ENCODE results near the gene ROR2.

Gene ROR2

DNA sequence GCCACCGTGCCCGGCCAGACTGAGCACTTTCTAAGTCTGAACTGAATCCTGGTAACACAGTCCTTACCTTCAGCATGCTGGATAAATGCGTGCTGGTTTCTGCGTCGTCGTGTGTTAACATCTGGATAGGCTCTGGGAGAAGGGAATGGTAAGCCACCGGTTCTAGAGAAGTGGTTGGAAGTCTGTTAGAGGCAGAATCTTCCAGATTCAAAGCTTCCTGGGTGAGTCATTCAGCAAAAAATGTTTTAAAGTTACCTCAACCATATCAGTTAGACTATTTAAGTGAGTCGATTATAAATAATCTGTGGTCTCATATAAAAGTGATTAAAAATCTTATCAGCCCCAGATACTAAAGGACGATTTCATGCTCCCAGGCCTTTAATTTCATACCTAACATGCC, 269.9 kb downstream of the ROR2 start:
- no peak for DNase-seq (ENCODE audit: low read depth in 2 of 2)

DNA sequence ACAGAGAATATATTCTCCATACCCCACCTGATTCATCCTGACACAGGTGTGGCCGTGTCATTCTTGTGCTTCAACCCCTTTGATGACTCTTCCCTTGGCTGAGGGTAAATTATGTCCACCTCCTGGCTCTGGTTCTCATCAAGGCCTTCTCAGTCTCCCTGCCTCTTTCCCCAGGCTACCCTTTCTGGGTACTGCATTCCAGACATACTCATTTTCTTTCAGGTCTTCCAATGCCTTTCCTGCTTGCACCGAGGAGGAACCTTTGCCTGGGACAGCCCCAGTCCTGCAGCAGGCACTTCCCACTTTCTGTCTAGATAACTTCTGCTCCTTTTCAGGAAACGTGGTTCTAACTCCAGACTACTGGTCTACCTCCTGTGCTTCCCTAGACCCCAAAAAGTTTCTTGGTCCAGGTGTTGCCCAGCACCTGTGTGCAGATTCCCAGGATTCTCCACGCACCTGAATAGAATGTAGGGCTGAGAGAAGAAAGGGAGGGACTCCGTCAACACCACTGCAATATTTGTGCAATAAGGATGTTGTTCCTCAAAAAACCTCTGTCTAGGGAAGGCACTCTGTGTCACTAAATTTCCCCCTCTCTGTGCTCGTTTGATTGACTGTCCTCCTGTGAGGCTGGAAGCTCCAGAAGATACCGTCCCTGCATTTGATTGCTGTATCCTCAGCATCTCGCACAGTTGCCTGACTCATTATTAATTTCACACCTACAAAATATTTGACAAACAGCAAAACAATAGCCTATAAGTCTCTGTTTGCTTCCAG, 271.0 kb downstream of the ROR2 start:
- DNase-seq (ENCODE audit: low read depth in 2 of 2), result no peak

DNA sequence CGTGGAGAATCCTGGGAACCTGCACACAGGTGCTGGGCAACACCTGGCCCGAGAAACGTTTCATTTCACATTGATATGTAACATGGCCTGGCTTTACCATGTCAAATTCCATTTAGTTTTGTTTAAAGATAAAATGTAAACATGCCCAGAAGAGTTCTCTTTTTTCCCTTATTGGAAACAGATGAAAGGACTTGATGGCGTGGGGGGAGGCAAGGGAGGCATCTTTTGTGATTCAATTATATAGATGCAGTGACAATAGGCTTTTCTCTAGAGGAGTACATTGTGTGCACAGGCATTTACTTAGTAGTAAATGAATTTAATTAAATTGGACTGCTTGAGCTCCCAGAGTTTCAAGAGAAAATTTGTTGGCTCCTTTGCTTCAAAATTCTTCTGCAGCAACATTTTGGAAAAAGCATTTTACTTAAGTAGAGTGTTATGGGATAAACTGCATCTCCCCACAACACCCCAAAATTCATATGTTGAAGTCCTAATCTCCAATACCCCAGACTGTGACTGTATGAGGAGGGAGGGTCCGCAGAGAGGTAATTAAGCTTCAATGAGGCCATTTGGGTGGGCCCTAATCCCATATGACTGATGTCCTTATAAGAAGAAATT, 272.1 kb downstream of the ROR2 start:
- no peak for DNase-seq (ENCODE audit: low read depth in 2 of 2)

DNA sequence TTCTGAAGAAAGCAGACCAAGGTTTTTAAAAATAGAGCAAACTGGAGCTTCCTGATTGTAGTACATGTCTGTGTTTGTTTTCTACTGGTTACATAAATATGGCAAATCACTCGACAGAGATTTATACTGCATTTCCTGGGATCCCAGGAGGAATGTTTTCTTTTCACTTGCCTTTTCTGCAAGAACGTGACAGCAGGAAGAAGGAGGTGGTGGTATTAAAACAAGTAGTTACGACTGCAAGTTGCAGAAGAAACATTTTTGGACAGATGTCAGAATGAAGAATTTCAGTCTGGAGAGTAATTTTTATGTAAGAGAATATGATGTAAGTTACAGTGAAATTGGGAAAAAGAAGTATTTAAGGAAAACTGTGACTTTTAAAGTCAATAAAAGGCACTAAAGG, 272.7 kb downstream of the ROR2 start:
- no peak for DNase-seq (ENCODE audit: low read depth in 2 of 2)

- DNase-seq (ENCODE audit: low read depth in 2 of 2), result no peak
These were observed 274.0 kb downstream of the ROR2 start for GRCh38 chr9:91676046-91676445.

- DNase-seq (ENCODE audit: low read depth in 2 of 2), result no peak
These were observed 285.4 kb downstream of the ROR2 start for GRCh38 chr9:91664663-91665062.

DNA sequence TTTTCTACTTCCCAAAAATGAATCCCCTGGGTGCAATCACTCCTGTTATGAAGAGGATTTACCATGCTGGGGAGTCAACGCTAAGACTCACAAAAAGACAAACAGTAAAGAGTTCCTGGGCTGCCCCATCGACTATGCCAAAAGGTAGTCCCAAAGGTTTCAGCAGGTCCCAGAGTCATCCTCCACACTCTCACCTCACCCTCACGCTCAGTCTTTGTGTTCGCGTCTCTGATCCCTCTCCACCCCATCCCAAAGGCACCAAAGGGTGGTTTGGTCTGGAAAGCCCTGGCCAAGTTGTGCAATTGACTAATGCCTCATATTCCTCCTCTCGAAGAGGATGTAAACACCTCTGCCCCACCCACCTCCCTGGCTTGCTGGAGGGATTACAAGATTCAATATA, 286.2 kb downstream of the ROR2 start:
- no peak for DNase-seq (ENCODE audit: low read depth in 2 of 2)

DNA sequence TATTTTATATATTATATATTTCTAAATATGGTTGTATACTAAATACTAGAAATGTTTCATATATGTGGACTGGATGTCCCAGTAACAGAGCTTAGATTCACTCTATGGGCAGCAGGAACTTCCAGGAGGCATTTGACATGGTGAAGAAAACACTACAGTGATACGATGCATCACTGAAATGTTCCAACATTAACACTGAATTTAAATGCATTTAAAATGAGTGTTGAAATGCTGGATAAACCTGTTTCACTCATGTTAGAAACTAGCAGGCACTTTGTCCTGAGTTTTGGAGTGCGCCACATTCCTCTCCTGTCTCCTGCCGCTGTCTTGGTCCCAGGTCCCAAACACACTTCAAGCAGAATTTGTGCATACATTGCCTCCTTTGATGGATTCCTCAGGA, 288.6 kb downstream of the ROR2 start:
- DNase-seq (ENCODE audit: low read depth in 2 of 2), result no peak

DNA sequence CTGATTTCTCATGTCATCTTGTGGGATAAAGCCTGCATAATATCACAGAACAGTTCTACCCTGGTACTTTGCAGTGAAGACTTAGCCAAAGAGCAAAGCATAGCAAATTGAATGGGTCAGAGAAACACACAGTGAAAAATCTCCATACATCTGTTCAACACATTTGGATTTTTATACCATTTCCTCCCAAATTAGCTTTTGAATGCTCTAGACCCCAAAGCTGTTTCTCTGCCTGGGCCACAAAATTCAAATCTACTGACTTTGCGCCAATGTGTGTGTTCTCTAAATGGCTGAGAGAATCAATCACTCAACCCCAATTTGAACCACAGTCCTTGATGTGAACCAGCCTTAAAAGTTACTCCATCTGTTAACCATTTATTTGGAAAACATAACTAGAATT, 289.5 kb downstream of the ROR2 start:
- no peak for DNase-seq (ENCODE audit: low read depth in 2 of 2)

DNA sequence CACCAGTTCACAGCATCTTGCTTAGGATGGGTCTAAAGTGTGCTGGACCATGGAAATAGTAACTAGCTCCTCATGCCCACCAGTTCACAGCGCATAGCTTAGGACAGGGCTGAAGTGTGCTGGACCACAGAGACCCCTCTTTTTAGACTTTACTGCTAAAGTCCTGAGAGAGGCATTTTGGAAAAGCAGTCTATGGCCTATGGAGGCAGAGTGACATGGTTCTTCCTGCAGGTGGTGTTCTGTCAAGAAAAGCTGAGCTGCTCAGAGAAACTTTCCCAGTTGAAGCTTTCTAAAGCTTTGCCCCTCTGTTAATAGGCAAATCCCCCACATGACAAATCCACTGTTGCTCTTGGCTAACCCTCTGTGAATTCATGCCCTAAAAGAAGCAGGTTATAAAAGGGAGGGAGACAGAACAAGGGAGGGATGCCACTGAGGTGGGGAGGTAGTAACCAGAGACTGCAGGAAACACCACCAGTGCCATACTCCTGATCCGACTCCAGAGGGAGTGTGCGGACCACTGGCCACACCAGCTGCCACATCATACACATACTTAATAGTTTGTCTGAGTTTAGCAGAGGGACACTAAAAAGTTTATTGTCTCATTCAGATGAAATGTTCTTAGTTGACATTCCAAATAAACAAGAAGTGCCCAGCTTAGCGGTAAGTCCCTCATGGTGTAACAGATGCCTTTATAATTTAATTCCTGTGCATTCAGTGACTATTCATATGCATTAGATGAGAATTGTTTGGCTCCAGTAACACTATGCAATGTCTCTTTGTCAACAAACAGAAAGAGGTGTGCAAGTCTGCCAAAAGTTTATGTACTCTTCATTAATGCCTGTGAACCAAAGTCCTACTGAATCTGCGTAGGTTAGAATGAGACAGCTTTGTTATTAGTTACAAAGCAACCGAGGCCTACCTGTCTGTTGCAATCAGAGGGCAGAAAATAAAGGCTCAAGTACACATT, 290.2 kb downstream of the ROR2 start:
- DNase-seq (ENCODE audit: low read depth in 2 of 2), result no peak

- no peak for DNase-seq (ENCODE audit: low read depth in 2 of 2)
These were observed 291.4 kb downstream of the ROR2 start for GRCh38 chr9:91658513-91659105.

- no peak for DNase-seq (ENCODE audit: low read depth in 2 of 2)
These were observed 292.5 kb downstream of the ROR2 start for GRCh38 chr9:91657501-91657900.

DNA sequence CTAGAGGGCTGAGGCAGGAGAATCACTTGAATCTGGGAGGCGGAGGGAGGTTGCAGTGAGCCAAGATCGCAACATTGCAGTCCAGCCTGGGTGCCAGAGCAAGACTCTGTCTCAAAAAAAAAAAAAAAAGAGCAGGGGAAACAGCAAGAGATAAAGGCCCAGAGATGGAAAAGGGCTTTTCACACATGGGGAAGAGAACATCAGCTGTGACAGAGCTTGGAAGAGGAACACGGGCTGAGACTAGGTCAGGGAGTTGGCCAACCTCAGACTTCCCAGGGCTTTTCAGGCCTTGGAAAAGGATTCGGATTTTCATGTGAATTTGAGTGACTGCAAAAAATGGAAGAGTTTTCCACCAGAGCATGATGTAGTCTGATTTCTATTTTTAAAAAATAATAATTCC, 294.4 kb downstream of the ROR2 start:
- DNase-seq (ENCODE audit: low read depth in 2 of 2), result no peak

DNA sequence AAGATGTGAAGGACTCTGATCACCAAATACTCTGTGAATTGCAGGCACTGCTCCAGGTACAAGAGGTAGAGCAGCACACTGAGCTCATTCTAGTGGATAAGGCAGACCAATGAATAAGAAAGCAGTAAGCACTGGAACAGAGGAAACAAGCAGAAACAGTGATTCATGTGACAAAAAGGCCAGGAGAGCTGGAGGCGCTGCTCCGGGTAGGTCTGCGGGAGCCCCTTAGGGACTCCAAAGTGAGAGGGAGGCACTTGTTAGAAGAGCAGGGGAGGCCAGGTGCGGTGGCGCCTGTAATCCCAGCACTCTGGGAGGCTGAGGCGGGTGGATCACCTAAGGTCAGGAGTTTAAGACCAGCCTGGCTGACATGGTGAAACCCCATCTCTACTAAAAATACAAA, 294.8 kb downstream of the ROR2 start:
- DNase-seq (ENCODE audit: low read depth in 2 of 2), result no peak

- DNase-seq (ENCODE audit: low read depth in 2 of 2), result no peak
These were observed 295.5 kb downstream of the ROR2 start for GRCh38 chr9:91654527-91654926.

DNA sequence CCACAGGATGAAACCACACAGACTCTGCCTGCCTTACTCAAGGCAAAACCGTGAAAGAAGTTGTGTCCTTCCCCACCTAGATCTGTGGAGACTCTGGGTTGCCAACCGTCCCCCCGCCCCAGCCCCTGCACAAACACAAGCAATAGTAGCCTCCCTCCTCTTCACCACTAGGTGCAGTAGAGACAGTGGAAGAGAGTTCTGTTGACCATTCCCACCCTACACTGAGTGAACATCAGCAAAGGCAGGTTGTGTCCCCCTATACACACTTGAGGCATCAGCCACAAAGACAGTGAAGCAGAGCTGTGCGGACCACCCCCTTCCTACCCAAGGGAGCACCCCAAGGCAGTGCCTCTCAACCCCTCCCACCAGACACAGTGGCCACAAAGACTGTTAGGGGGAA, 302.7 kb downstream of the ROR2 start:
- DNase-seq (ENCODE audit: low read depth in 2 of 2), result no peak

DNA sequence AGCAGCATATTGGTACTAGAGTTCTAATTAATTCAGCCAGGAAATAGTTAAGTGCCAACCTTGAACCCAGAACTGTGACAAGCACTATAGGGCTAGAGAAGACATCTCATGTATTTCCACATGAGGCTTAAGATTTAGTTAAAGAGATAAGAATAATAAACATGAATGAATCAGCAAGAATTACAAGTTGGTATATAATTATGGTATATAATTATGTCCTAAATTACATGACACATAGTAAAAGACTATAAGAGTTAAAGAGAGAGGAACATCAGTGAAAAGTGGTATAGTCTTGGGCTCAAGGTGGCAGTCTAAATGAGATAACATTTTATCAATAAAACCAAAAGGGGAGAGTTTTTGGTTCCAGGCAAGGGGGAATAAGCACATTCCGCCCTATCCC, 303.3 kb downstream of the ROR2 start:
- DNase-seq (ENCODE audit: low read depth in 2 of 2), result no peak

DNA sequence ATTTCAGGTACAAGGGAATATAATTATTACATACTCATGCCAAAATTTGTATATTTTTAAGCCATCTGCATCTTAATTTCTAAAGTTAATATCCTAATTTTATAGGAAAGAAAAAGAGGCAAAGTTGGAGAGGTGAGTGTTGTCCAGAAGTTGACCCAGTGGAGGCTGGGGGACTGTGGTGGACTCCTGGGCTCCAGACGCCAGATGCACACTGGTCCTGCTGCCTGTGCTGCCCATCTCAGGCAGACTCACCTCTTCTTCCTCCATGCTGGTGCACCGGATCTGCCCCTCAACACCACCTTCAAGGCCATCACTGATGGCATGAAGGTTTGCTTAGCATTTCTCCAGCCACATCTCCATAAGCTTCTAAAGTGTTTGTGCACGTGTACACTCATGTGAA, 305.6 kb downstream of the ROR2 start:
- no peak for DNase-seq (ENCODE audit: low read depth in 2 of 2)

DNA sequence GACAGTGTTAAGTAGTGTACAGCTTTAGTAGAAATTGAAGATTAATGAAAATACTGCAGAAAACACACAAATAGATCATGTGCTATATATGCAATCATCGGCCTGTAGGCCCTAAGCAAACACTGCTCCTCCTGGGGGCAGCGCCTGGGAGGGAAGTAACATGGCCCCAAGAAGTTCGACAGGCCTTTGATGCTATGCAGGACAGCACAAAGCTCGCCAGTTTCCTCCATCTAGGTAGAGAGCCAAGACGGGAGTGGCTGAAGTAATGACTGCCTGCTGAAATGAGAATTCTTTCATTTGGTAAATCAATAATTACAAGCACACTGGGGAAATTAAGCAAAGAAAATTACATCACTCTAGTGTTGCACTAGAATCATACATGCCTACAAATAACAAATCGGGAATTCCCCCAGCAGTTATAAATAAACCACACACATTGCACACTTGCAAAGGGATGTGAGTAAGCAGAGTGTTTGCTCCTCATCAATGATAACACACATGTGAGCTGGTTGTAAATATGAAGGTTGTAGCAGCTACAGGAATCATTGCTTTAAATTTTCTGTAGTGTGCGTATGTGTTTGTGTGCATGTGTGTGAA, 306.4 kb downstream of the ROR2 start:
- DNase-seq (ENCODE audit: low read depth in 2 of 2), result no peak

DNA sequence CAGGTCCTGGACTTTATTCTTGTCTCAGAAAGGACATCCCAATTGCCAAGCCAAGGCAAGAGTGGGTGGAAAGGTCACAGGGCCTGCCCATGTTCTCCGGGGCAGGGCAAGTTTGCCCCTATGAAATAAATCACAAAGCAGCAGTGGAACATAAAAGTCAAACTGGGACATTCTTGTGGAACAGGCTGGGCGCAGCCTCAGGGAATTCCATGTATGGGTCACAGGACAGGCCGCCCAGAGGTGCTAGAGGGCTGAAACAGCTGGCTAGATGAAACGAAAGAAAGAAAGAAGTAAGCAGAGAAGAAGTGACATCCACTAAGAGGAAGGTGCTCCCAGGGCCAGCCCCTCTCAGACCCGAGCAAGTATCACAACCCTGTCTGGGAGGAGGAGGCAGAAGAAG, 307.3 kb downstream of the ROR2 start:
- no peak for DNase-seq (ENCODE audit: low read depth in 2 of 2)

DNA sequence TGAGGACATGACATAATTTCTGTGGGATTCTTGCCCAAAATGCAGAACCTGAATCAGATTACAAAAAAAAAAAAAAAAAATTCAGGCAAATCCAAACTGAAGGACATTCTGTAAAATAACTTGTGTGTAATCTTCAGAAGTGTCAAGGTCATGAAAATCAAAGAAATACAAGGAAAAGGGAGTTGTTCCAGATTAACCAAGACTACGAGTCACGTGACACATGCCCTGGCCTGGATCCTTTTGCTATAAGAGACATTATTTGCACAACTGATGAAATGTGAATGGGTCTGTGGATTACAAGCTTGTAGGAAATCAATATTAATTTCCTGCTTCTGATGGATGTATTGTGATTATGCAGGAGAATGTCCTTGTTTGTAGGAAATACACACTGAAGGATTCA, 309.6 kb downstream of the ROR2 start:
- no peak for DNase-seq (ENCODE audit: low read depth in 2 of 2)

DNA sequence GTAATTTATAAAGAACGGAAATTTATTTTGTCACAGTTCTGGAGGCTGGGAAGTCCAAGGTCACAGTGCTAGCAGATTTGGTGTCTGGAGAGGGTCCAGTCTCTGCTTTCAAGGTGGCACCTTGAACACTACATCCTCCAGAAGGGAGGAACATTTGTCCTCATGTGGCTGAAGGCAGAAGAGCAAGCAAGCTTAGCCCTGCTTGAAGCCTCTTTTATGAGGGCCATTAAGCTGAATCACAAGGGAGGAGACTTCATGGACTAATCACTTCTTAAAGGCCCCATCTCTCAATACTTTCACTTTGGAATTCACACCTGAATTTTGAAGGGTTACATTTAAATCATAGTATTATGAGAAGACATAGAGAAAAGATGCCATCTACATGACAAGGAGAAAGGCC, 311.0 kb downstream of the ROR2 start:
- DNase-seq (ENCODE audit: low read depth in 2 of 2), result no peak

Measured in stimulated activated CD8-positive, alpha-beta memory T cell treated with anti-CD3 and anti-CD28 coated beads, Interleukin-7, amount 100 ng/mL, for 1 hour (primary cell).